HG02588 (cell line): Measurements from ENCODE around the gene PRR27.
"Not testable (repeated sequence)": the region's sequence is repeated elsewhere in the genome, so short reads cannot be mapped to it uniquely, and the experiment has no call there.

Experiments used
- ATAC-seq: cut with Tn5 transposase; IDR thresholded peaks from one replicate; pipeline ENCODE4 v1.9.1; 2021; ENCODE audit warnings: mild to moderate bottlenecking, moderate library complexity; ENCODE audit not compliant: unreplicated experiment

The PRR27 gene

DNA sequence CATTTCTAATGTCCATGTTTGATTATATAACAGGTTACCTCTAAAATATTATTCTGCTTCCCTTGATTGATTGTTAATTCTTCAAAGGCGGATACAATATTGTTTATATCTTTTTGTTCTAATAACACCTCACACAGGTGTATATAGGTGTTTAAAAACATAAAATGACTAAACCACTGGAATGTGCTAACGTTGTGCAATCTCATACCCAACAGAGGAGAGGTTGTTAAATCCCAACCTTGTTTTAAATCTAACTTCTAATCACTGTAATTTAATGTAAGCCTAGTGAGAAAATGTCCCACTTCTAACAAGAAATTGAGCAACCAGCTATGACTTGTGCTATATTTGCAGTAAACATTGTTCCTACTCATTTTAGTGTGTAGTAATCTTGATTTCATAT, 42.8 kb downstream of the PRR27 start:
- ATAC-seq = no peak

DNA sequence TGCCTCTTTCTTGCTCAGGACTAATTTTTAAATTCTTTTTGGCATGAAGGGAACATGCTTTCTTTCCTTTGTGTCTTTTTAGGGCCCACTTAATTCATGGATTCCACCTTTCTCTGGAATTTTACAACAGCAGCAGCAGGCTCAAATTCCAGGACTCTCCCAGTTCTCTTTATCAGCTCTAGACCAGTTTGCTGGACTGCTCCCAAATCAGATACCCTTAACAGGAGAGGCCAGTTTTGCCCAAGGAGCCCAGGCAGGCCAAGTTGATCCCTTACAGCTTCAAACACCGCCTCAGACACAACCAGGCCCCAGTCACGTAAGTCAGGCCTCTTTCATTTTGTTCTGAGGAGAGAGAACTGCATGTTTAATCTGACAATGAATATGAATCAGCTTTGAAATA, 43.8 kb downstream of the PRR27 start:
- ATAC-seq = no peak

DNA sequence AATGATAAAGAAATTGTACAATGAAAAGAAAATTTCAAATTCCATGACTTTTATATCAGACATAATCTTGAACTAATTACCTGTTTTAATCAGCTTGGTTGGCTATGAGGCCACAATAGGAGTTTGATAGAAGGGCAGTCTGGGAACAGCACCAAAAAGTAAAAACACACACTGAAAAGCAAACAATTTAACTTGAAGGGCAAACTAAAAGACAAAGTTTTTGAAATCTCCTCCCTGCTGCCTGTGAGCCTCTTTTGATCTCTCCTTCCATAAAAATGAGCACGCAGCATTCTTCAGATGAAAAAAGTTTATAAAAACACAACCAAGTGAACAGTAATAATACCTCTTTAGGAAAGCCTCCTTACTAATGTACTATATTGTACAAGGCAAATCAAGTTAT, 49.6 kb downstream of the PRR27 start:
- no peak for ATAC-seq

DNA sequence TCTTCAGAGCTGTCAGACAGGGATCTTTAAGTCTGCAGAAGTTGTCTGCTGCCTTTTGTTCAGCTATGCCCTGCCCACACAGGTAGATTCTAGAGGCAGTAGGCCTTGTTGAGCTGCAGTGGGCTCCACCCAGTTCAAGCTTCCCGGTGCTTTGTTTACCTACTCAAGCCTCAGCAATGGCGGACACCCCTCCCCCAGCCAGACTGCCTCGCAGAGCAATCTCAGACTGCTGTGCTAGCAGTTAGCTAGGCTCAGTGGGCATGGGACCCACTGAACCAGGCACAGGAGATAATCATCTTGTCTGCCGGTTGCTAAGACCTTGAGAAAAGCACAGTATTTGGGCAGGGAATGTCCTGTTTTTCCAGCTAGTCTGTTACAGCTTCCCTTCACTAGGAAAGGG, 58.7 kb downstream of the PRR27 start:
- not testable (repeated sequence) for ATAC-seq
